ENCODE measurements around the gene NCOA1. TPM values are rescaled to one million over a fixed set of nuclear protein-coding genes. Genes with fewer than 3 reads are reported as not detected.

Gene NCOA1
- total RNA-seq, 2 donors from 2014 or later, result 20.1 to 22.6 TPM

- no peak overlapping the region for H3K27ac ChIP-seq (ENCODE audit: low read depth, low read length)
- H3K9me3 ChIP-seq (ENCODE audit: control insufficient read depth, low read length), result no peaks in the 10 kb centered on the region
- Mint-ChIP-seq H3K4me1 (peaks cover 16% of the 10 kb centered on the region), H3K27me3 (ENCODE audit: insufficient read depth) (peaks cover 29% of the 10 kb centered on the region), H3K27ac (no peak overlapping the region), H3K36me3 (ENCODE audit: low read depth) (no peaks in the 10 kb centered on the region), H3K9me3 (no peaks in the 10 kb centered on the region), H3K4me3 (no peak overlapping the region)
- no peak for DNase-seq
- H3K4me3 ChIP-seq (ENCODE audit: low read length), result no peak overlapping the region
- H3K27me3 ChIP-seq (ENCODE audit: control insufficient read depth, insufficient read depth, low read length, poor library complexity, severe bottlenecking), result peaks cover 30% of the 10 kb centered on the region
- no peak overlapping the region for H3K9ac ChIP-seq (ENCODE audit: extremely low read depth, low read length, poor library complexity, severe bottlenecking)
- no peaks in the 10 kb centered on the region for H3K4me1 ChIP-seq (ENCODE audit: control insufficient read depth, insufficient read depth, low read length)
- 92% methylated on average over 1 of the region's 1 CpG; no CpG with 5 or more reads in 1 of the 2 experiments for WGBS, 2 experiments (ENCODE audit: insufficient coverage in 1 of 2, insufficient read length in 1 of 2)
- H3K36me3 ChIP-seq (ENCODE audit: control insufficient read depth, insufficient read depth, low read length), result no peaks in the 10 kb centered on the region
- no peak for TF ChIP-seq CTCF (conservative IDR thresholded peaks at IDR 0.05)
These were observed 17.8 kb downstream of the NCOA1 start for GRCh38 chr2:24508878-24509277.

- Mint-ChIP-seq H3K27ac (no peak overlapping the region), H3K4me1 (peaks cover 16% of the 10 kb centered on the region), H3K9me3 (no peaks in the 10 kb centered on the region), H3K27me3 (ENCODE audit: insufficient read depth) (peaks cover 28% of the 10 kb centered on the region), H3K4me3 (no peak overlapping the region), H3K36me3 (ENCODE audit: low read depth) (no peaks in the 10 kb centered on the region)
- DNase-seq, result no peak
- Histone ChIP-seq H3K36me3 (ENCODE audit: control insufficient read depth, insufficient read depth, low read length) (no peaks in the 10 kb centered on the region), H3K9me3 (ENCODE audit: control insufficient read depth, low read length) (no peaks in the 10 kb centered on the region), H3K4me1 (ENCODE audit: control insufficient read depth, insufficient read depth, low read length) (no peaks in the 10 kb centered on the region), H3K27me3 (ENCODE audit: control insufficient read depth, insufficient read depth, low read length, poor library complexity, severe bottlenecking) (peaks cover 30% of the 10 kb centered on the region), H3K27ac (ENCODE audit: low read depth, low read length) (no peak overlapping the region), H3K4me3 (ENCODE audit: low read length) (no peak overlapping the region), H3K9ac (ENCODE audit: extremely low read depth, low read length, poor library complexity, severe bottlenecking) (no peak overlapping the region)
- 88 to 100% methylated on average over 1 of the region's 1 CpG for WGBS, 2 experiments (ENCODE audit: insufficient coverage in 1 of 2, insufficient read length in 1 of 2)
- no peak for TF ChIP-seq CTCF (conservative IDR thresholded peaks at IDR 0.05)
These were observed 18.4 kb downstream of the NCOA1 start for GRCh38 chr2:24509425-24509824.

- Histone ChIP-seq H3K4me3 (ENCODE audit: low read length) (no peak overlapping the region), H3K9me3 (ENCODE audit: control insufficient read depth, low read length) (no peaks in the 10 kb centered on the region), H3K27ac (ENCODE audit: low read depth, low read length) (no peak overlapping the region), H3K36me3 (ENCODE audit: control insufficient read depth, insufficient read depth, low read length) (no peaks in the 10 kb centered on the region), H3K4me1 (ENCODE audit: control insufficient read depth, insufficient read depth, low read length) (no peaks in the 10 kb centered on the region), H3K27me3 (ENCODE audit: control insufficient read depth, insufficient read depth, low read length, poor library complexity, severe bottlenecking) (peaks cover 30% of the 10 kb centered on the region), H3K9ac (ENCODE audit: extremely low read depth, low read length, poor library complexity, severe bottlenecking) (no peak overlapping the region)
- Mint-ChIP-seq H3K27ac (no peak overlapping the region), H3K36me3 (ENCODE audit: low read depth) (no peaks in the 10 kb centered on the region), H3K4me1 (peaks cover 16% of the 10 kb centered on the region), H3K27me3 (ENCODE audit: insufficient read depth) (peaks cover 31% of the 10 kb centered on the region), H3K9me3 (no peaks in the 10 kb centered on the region), H3K4me3 (no peak overlapping the region)
- no peak for DNase-seq
- 88 to 98% methylated on average over 3 of the region's 3 CpGs for WGBS, 2 experiments (ENCODE audit: insufficient coverage in 1 of 2, insufficient read length in 1 of 2)
- no peak for TF ChIP-seq CTCF (conservative IDR thresholded peaks at IDR 0.05)
These were observed 18.8 kb downstream of the NCOA1 start for GRCh38 chr2:24509840-24510239.

All from endodermal cell (in vitro differentiated cells).